Motor neuron (in vitro differentiated cells): ENCODE results near the gene PDCD2L. TPM values are rescaled to one million over a fixed set of nuclear protein-coding genes. Genes with fewer than 3 reads are reported as not detected.
A peak's percentile ranks its signal among the peaks of the same experiment; 100 is the strongest.
"Not testable (repeated sequence)": the region's sequence is repeated elsewhere in the genome, so short reads cannot be mapped to it uniquely, and the experiment has no call there.

ENCODE experiments used
- ATAC-seq, 8 experiments: fragments of 200-7000 bp; cut with Tn5 transposase; replicated peaks in 6 of 8; 2 replicates each; pipeline ENCODE4 v1.8.0; 2021; ENCODE audit warnings: mild to moderate bottlenecking in 8 of 8, moderate library complexity in 8 of 8
- H3K27ac ChIP-seq, 2 donors: fragments of 250-450 bp; sonication (Bioruptor Pico); 2 replicates each; pipeline ENCODE4 v1.9.0; 2021; ENCODE audit warnings: antibody characterized with exemption in 2 of 2, mild to moderate bottlenecking in 2 of 2, moderate library complexity in 1 of 2
- H3K4me1 ChIP-seq, 2 donors: fragments of 250-450 bp; sonication (Bioruptor Pico); replicated peaks in 1 of 2; 2 replicates each; pipeline ENCODE4 v1.6.1; 2021; ENCODE audit warnings: antibody characterized with exemption in 2 of 2, mild to moderate bottlenecking in 2 of 2, moderate library complexity in 1 of 2
- H3K4me3 ChIP-seq, 5 donors: fragments of 250-450 bp; sonication (Bioruptor Pico); 2 replicates each; pipeline ENCODE4 v1.9.0; 2021; ENCODE audit warnings: antibody characterized with exemption in 5 of 5, mild to moderate bottlenecking in 5 of 5, moderate library complexity in 4 of 5
- WGBS, 10 experiments: fragments of 450-650 bp; shearing (Covaris generic); methylation state at CpG; one replicate each; pipeline ENCODE4 v1.0.0; 2022; 5-methylcytosine and 5-hydroxymethylcytosine counted together
- in situ Hi-C, 9 experiments: fragments of 400-800 bp; cut with MboI; loops; one replicate each; pipeline ENCODE4 v1.15.0; 2021; ENCODE audit warnings: low sequenced_read_pairs in 9 of 9, low pct_unique_long_range_greater_than_20kb in 2 of 9; ENCODE audit not compliant: unreplicated experiment in 9 of 9
- total RNA-seq, 8 experiments: library from RNA; unstranded; fragments of 300-600 nt; gene quantifications; 2 replicates each; pipeline versions ENCODE4 v1.2.3 to v1.2.4, GENCODE V29; 2022

Gene PDCD2L
- total RNA-seq, 8 experiments from 2014 or later = 13.3 to 27.6 (median 18.1) TPM

DNA sequence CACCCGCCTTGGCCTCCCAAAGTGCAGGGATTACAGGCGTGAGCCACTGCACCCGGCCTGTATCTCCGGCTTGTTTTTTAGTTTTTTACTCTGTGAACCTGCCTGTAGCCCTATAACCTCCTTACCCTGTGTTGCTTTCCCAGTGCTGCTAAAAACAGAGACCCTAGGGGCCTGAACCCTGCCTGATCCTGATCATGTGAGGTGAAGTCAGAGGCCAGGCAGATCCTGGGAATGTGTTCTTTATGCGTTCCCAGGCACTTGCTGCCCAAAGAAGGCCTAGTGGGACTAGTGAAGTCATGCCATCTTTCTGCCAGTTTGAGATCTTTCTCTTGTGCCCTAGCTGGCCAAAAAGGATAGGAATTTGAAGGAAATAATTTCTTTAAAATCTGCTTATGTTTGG is 28.6 kb downstream of the PDCD2L start:
- Histone ChIP-seq H3K27ac (no peak overlapping the region), H3K4me1 (peaks cover 2 to 18% of the 10 kb centered on the region in 2 donors), H3K4me3 (no peak overlapping the region)
- ATAC-seq = no peak
- 0 to 100% (median 100%) methylated on average over 1 to 3 of the region's 5 CpGs; no CpG with 5 or more reads in 3 of the 10 experiments for whole genome bisulfite sequencing, 10 experiments
- in situ Hi-C loops = no loop called here

GRCh38 chr19:34436716-34437115 is 32.5 kb downstream of the PDCD2L start:
- Histone ChIP-seq H3K4me1 (peaks cover 0 to under 1% of the 10 kb centered on the region in 2 donors), H3K27ac (no peak overlapping the region), H3K4me3 (no peak overlapping the region)
- in situ Hi-C loops = no loop called here
- WGBS, 10 experiments = 74 to 100% (median 96%) methylated on average over 1 to 3 of the region's 3 CpGs; no CpG with 5 or more reads in 1 of the 10 experiments
- no peak for ATAC-seq

- H3K4me1 ChIP-seq = no peaks in the 10 kb centered on the region
- in situ Hi-C loops = no loop called here
- H3K27ac ChIP-seq = no peak overlapping the region
- no peak overlapping the region for H3K4me3 ChIP-seq
- ATAC-seq = no peak
- WGBS, 10 experiments = 80 to 100% (median 100%) methylated on average over 1 to 3 of the region's 3 CpGs; no CpG with 5 or more reads in 5 of the 10 experiments
Measured at GRCh38 chr19:34448191-34448590, 44.0 kb downstream of the PDCD2L start.

DNA sequence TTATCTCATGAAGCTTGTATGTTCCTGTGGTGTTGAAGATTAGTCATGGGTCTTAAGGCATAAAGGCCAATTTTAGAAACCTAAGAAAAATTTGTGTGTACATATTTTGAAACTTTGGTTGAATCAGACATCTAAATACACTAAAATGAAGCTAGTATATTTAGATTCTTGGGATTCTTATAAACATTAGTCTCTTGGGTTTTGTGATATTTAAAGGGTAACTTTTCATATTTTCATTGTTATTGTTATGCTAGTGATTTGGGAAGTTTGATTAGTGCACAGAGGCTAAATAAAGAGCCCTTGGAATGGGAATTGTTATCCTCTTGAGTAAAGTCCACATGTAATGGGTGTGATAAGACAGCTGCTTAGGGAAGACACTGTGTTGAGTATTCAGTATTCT is 48.5 kb downstream of the PDCD2L start:
- in situ Hi-C loops = no loop called here
- Histone ChIP-seq H3K4me3 (no peak overlapping the region), H3K27ac (no peak overlapping the region), H3K4me1 (no peaks in the 10 kb centered on the region)
- no peak for ATAC-seq

DNA sequence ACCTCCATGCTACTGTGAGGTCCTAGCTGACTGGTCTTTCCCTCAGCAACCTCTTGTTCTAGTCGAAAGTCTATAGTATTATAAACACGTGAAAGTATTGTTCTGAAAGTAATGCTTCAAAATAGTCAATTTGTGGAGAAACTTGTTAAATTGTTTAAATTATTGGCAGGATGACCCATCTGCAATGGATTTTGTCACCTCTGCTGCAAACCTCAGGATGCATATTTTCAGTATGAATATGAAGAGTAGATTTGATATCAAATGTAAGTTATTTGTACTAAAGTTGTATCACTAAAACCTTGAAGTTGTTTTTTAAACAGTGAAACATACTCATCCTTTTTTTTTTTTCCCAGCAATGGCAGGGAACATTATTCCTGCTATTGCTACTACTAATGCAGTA is 49.9 kb downstream of the PDCD2L start:
- Histone ChIP-seq H3K4me1 (no peaks in the 10 kb centered on the region), H3K27ac (no peak overlapping the region), H3K4me3 (no peak overlapping the region)
- ATAC-seq = no peak
- WGBS, 10 experiments = 90 to 100% (median 100%) methylated on average over 1 to 2 of the region's 2 CpGs; no CpG with 5 or more reads in 3 of the 10 experiments
- in situ Hi-C loops = no loop called here

DNA sequence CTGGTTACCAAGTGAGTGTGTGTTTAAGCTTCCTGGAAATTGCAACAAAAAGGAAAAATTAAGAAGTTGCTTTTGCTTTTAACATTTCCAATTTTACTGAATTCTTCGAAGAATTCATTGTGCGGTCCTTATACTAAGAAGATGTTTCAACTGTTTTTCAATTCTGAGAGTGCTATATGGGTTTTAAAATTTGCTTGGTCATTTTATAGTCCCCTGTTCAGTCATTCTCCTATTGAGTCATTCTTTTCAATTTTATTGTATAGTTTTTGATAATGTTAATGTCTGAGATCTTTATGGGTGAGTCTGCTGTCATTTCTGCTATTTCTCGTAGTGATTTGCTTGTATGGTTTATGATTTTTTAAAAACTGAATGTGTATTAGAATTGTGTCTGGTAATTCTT is 50.5 kb downstream of the PDCD2L start:
- ATAC-seq = no peak
- in situ Hi-C loops = no loop called here
- 89 to 100% (median 96%) methylated on average over 1 to 3 of the region's 3 CpGs for WGBS, 10 experiments

DNA sequence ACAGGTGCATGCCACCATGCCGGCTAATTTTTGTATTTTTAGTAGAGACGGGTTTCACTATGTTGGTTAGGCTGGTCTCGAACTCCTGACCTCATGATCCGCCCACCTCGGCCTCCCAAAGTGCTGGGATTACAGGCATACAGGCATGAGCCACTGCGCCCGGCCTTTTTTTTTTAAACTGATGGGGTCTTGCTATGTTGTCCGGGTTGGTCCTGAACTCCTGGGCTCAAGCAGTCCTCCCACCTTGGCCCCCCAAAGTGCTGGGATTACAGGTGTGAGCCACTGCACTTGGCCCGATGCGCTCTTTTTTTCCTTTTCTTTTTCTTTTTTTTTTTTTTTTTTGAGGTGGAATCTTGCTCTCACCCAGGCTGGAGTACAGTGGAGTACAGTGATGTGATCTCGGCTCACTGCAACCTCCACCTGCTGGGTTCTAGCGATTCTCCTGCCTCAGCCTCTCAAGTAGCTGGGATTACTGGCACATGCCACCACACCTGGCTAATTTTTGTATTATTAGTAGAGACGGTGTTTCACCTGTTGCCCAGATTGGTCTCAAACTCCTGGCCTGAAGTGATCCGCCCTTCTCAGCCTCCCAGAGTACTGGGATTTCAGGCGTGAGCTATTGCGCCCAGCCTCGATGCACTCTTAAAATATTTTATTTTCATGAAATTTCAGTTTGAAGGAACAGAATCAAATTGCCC is 51.7 kb downstream of the PDCD2L start:
- H3K4me3 ChIP-seq, H3K4me1 ChIP-seq, H3K27ac ChIP-seq, in situ Hi-C loops, ATAC-seq: not testable (repeated sequence)
- 53 to 100% (median 93%) methylated on average over 2 to 10 of the region's 17 CpGs; no CpG with 5 or more reads in 1 of the 10 experiments for WGBS, 10 experiments

More for the DNA sequence above, 50.5 kb downstream of the PDCD2L start:
- Histone ChIP-seq H3K4me3 (no peak overlapping the region), H3K27ac (no peak overlapping the region), H3K4me1 (no peaks in the 10 kb centered on the region)

- Histone ChIP-seq H3K27ac (no peak overlapping the region), H3K4me1 (no peaks in the 10 kb centered on the region), H3K4me3 (no peak overlapping the region)
- 43 to 100% (median 100%) methylated on average over 1 to 4 of the region's 4 CpGs for WGBS, 10 experiments
- in situ Hi-C loops = no loop called here
- ATAC-seq = no peak
Measured at GRCh38 chr19:34457446-34457845, 53.2 kb downstream of the PDCD2L start.

DNA sequence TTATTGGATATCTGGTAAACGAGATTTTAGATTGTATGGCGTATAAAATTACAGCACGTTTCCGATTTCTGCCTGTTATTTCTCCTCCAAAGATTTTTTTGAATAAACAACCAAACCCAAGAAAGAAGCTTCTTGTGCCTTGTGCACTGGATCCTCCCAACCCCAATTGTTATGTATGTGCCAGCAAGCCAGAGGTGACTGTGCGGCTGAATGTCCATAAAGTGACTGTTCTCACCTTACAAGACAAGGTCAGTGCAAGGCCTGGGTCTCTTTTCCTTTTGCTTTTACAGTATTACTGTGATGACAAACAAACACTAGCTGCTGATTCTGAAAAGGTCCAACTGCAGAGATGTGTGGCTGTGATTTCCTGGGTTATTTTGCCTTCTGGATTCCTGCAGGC is 54.5 kb downstream of the PDCD2L start:
- Histone ChIP-seq H3K4me3 (no peak overlapping the region), H3K4me1 (no peaks in the 10 kb centered on the region), H3K27ac (no peak overlapping the region)
- no peak for ATAC-seq
- 88 to 100% (median 97%) methylated on average over 1 to 5 of the region's 5 CpGs; no CpG with 5 or more reads in 4 of the 10 experiments for WGBS, 10 experiments
- in situ Hi-C loops = no loop called here

DNA sequence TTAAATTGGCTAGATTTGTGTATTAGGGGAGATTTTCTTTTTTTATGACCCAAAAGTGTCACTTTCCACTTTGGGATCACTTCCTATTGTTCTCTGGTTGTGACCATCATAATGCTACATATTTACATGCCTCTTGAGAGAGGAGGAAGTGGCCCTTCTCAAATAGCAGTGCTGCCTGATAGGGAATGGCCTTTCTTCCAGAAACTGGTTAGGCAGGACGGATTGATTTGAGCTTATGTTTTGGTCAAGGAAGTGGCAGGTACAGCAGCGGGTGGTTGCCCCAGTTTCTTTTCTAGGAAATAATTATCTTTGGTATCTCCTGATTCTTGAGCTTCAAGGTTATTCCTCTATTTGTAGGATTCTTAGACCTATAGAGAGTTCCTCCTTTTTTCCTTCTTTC is 55.4 kb downstream of the PDCD2L start:
- no peak for ATAC-seq
- no peak overlapping the region for H3K4me3 ChIP-seq

GRCh38 chr19:34461375-34462100 is 57.3 kb downstream of the PDCD2L start:
- in situ Hi-C loops = no loop called here
- WGBS, 10 experiments = 60 to 100% (median 92%) methylated on average over 1 to 5 of the region's 5 CpGs; no CpG with 5 or more reads in 1 of the 10 experiments
- peak in 2 of 8 experiments; percentile 98 for ATAC-seq
- Histone ChIP-seq H3K4me3 (no peak overlapping the region), H3K4me1 (no peaks in the 10 kb centered on the region), H3K27ac (no peak overlapping the region)

More for the DNA sequence above, 55.4 kb downstream of the PDCD2L start:
- Histone ChIP-seq H3K4me1 (no peaks in the 10 kb centered on the region), H3K27ac (no peak overlapping the region)
- in situ Hi-C loops = no loop called here
- 60 to 100% (median 100%) methylated on average over 1 to 2 of the region's 2 CpGs; no CpG with 5 or more reads in 2 of the 10 experiments for WGBS, 10 experiments

DNA sequence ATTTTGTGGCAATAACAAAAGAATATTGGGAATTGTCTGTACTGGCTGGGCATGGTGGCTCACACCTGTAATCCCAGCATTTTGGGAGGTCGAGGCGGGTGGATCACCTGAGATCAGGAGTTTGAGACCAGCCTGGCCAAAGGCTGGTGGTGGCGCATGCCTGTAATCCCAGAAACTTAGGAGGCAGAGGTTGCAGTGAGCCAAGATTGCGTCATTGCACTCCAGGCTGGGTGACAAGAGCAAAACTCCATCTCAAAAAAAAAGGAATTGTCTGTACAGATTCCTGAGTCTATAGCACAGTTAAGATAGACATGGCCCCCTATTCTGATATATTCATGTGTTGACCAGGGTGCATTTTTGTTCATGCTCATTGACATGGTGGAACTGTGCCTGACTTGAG is 60.6 kb downstream of the PDCD2L start:
- H3K4me1 ChIP-seq, H3K27ac ChIP-seq, H3K4me3 ChIP-seq, ATAC-seq, in situ Hi-C loops: not testable (repeated sequence)
- 83 to 100% (median 100%) methylated on average over 1 to 4 of the region's 4 CpGs; no CpG with 5 or more reads in 4 of the 10 experiments for WGBS, 10 experiments

DNA sequence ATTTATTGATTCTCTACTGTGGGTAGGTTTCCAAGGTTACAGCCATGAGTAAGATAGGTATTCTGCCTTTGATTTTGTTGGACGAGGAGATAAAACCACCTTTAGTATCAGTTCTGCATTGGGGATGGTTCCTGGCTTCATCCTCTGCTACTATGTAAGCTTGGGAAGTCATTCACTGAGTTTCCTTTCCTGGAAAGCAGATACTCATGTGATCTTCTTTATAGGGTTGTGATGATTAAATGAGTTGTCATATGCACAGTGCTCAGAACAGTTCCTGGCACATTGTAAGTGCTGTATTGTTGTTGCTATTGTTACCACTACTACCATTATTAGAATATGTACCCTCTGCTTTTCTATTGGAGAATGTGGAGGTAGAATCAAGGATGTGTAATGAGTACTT is 64.2 kb downstream of the PDCD2L start:
- no peak overlapping the region for H3K27ac ChIP-seq
- in situ Hi-C loops = no loop called here
- 60 to 100% (median 94%) methylated on average over 1 of the region's 1 CpG; no CpG with 5 or more reads in 2 of the 10 experiments for WGBS, 10 experiments
- no peaks in the 10 kb centered on the region for H3K4me1 ChIP-seq
- ATAC-seq = peak in 4 of 8 experiments; percentile 18 to 74 (median 22)
- no peak overlapping the region for H3K4me3 ChIP-seq
